HG03460 (cell line): ENCODE measurements around the gene CTPS2.

Experiments
- ATAC-seq: cut with Tn5 transposase; IDR thresholded peaks from one replicate; pipeline ENCODE4 v1.9.1; 2021; ENCODE audit not compliant: unreplicated experiment

CTPS2 gene

GRCh38 chrX:16573781-16574180 is 138.7 kb downstream of the CTPS2 start:
- ATAC-seq = no peak

GRCh38 chrX:16567681-16568080 is 144.8 kb downstream of the CTPS2 start:
- no peak for ATAC-seq

GRCh38 chrX:16566571-16566970 is 145.9 kb downstream of the CTPS2 start:
- no peak for ATAC-seq

- no peak for ATAC-seq
Measured at GRCh38 chrX:16560173-16560572, 152.3 kb downstream of the CTPS2 start.

- ATAC-seq = no peak
Measured at GRCh38 chrX:16559206-16559619, 153.3 kb downstream of the CTPS2 start.

- ATAC-seq = no peak
Measured at GRCh38 chrX:16558489-16558888, 154.0 kb downstream of the CTPS2 start.

DNA sequence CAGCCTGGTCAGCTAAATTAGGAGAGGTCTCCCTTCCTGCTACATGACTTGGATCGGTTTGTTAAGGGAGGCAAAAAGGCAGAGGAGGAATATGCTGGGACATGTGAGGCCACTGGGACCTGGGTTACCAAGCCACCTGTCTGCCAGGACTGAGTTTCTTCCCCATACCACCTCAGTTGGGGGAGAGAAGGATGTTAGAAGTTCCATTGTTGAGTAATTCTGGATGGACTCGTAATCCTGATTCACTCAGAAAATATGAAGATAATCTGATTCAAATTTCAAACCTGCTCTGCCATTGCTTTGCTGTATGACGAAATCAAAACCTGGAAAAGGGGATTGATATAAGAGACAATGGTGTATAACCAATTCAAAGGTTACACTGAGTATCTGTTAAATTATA is 159.9 kb downstream of the CTPS2 start:
- no peak for ATAC-seq

- no peak for ATAC-seq
Measured at GRCh38 chrX:16547644-16548043, 164.8 kb downstream of the CTPS2 start.

DNA sequence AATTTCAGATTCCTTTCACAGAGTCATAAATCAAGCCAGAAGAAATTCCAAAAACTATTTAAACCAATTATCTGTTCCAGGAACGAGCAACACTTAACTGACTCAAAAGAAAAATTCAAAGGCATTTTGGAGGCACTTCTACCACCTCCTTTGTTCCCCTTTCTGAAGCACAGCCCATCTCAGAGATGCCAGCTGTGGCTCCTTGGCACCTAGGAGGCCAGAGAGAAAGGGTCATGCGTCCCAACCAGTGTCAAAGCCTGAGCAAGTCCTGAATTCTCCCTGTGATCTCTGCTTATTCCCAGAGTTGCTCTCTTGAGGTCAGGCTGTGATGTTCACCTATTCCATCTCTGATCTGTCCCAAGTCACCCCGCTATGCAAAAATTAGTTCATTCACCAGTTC is 167.5 kb downstream of the CTPS2 start:
- ATAC-seq = no peak
